Thoracic aorta (tissue), 2 donors: ENCODE measurements around the gene ETS2. TPM values are rescaled to one million over a fixed set of nuclear protein-coding genes. Genes with fewer than 3 reads are reported as not detected.

Experiments
- ATAC-seq: fragments of 150-250 bp; one replicate; pipeline ENCODE4 v1.8.0; 2017; ENCODE audit warnings: low read depth; ENCODE audit not compliant: insufficient number of reproducible peaks, low FRiP score
- DNase-seq: peaks from one replicate; pipeline ENCODE4 v3.0.0-alpha.2; 2020; ENCODE audit warnings: low spot score
- H3K27ac ChIP-seq, 2 donors: fragments of 200-600 bp; sonication (generic); 1 replicate in 1 of 2; 2 replicates in 1 of 2; pipeline ENCODE4 v1.5.1; 2016; ENCODE audit warnings: mild to moderate bottlenecking in 2 of 2, moderate library complexity in 2 of 2
- H3K27me3 ChIP-seq: fragments of 200-600 bp; sonication (generic); replicated peaks from 2 replicates; pipeline ENCODE4 v1.6.0; 2016; ENCODE audit warnings: mild to moderate bottlenecking; ENCODE audit not compliant: insufficient read depth
- H3K36me3 ChIP-seq: fragments of 200-600 bp; sonication (generic); one replicate; pipeline ENCODE4 v1.5.1; 2016
- H3K4me1 ChIP-seq, 2 donors: fragments of 200-600 bp; sonication (generic); 1 replicate in 1 of 2; 2 replicates in 1 of 2; pipeline versions ENCODE4 v1.5.1 to v1.6.0; 2016; ENCODE audit warnings: low read depth in 2 of 2, mild to moderate bottlenecking in 1 of 2; ENCODE audit not compliant: control insufficient read depth in 1 of 2
- H3K4me3 ChIP-seq: fragments of 200-600 bp; sonication (generic); 2 replicates; pipeline ENCODE4 v1.5.1; 2016; ENCODE audit warnings: mild to moderate bottlenecking
- H3K9me3 ChIP-seq: fragments of 200-600 bp; sonication (generic); 2 replicates; pipeline ENCODE4 v1.5.1; 2016
- CTCF ChIP-seq: fragments of 200-600 bp; sonication (generic); IDR thresholded peaks from one replicate; pipeline ENCODE4 v1.5.1; 2019; ENCODE audit warnings: antibody characterized with exemption
- total RNA-seq, 2 donors: library from RNA; depleted of rRNA; stranded (reverse); fragments of >200 nt; gene quantifications; one replicate each; pipeline versions ENCODE4 v1.1.0 to v1.2.3, GENCODE V29; 2016

The ETS2 gene
- total RNA-seq, 2 donors from 2014 or later = 120 to 226 TPM

GRCh38 chr21:38858812-38859205 lies 53.1 kb downstream of the ETS2 start:
- no peak for TF ChIP-seq CTCF
- Histone ChIP-seq H3K4me3 (no peak overlapping the region), H3K4me1 (no peaks in the 10 kb centered on the region), H3K27ac (no peak overlapping the region), H3K36me3 (no peaks in the 10 kb centered on the region), H3K27me3 (no peaks in the 10 kb centered on the region), H3K9me3 (no peaks in the 10 kb centered on the region)
- no peak for ATAC-seq
- DNase-seq = no peak

GRCh38 chr21:38859852-38860251 lies 54.1 kb downstream of the ETS2 start:
- no peak for TF ChIP-seq CTCF
- no peaks in the 10 kb centered on the region for H3K4me1 ChIP-seq
- no peak for DNase-seq
- no peaks in the 10 kb centered on the region for H3K27me3 ChIP-seq
- no peak overlapping the region for H3K27ac ChIP-seq
- no peak for ATAC-seq
- H3K4me3 ChIP-seq = no peak overlapping the region
- no peaks in the 10 kb centered on the region for H3K36me3 ChIP-seq
- no peaks in the 10 kb centered on the region for H3K9me3 ChIP-seq

GRCh38 chr21:38861056-38861455 lies 55.3 kb downstream of the ETS2 start:
- Histone ChIP-seq H3K27me3 (no peaks in the 10 kb centered on the region), H3K36me3 (no peaks in the 10 kb centered on the region), H3K4me3 (no peak overlapping the region), H3K4me1 (no peaks in the 10 kb centered on the region), H3K9me3 (no peaks in the 10 kb centered on the region), H3K27ac (no peak overlapping the region)
- ATAC-seq = no peak
- DNase-seq = no peak
- no peak for TF ChIP-seq CTCF

GRCh38 chr21:38861989-38862683 lies 56.4 kb downstream of the ETS2 start:
- Histone ChIP-seq H3K36me3 (no peaks in the 10 kb centered on the region), H3K4me1 (no peaks in the 10 kb centered on the region), H3K4me3 (no peak overlapping the region), H3K9me3 (no peaks in the 10 kb centered on the region), H3K27ac (no peak overlapping the region), H3K27me3 (no peaks in the 10 kb centered on the region)
- no peak for DNase-seq
- TF ChIP-seq CTCF = no peak
- ATAC-seq = no peak

GRCh38 chr21:38863291-38863690 lies 57.6 kb downstream of the ETS2 start:
- no peaks in the 10 kb centered on the region for H3K4me1 ChIP-seq
- H3K4me3 ChIP-seq = no peak overlapping the region
- H3K27ac ChIP-seq = no peak overlapping the region
- no peak for ATAC-seq
- TF ChIP-seq CTCF = no peak
- no peaks in the 10 kb centered on the region for H3K36me3 ChIP-seq
- H3K9me3 ChIP-seq = no peaks in the 10 kb centered on the region
- no peak for DNase-seq
- no peaks in the 10 kb centered on the region for H3K27me3 ChIP-seq
